GM23338 (cell line): ENCODE measurements around the gene VPS13A.

ENCODE experiments used
- CTCF ChIP-seq, 2 experiments: fragments of 200-600 bp in 1 of 2; sonication (generic) in 1 of 2; conservative IDR thresholded peaks; 2 replicates each; pipeline versions ENCODE4 v1.5.1 to v1.6.1; 2016 to 2017; ENCODE audit warnings: antibody characterized with exemption in 2 of 2, low read depth in 2 of 2, mild to moderate bottlenecking in 2 of 2, moderate library complexity in 1 of 2
- EZH2phosphoT487 ChIP-seq: fragments of 200-600 bp; sonication (generic); IDR thresholded peaks from one replicate; pipeline ENCODE4 v1.8.1; 2018; ENCODE audit warnings: antibody characterized with exemption; ENCODE audit not compliant: unreplicated experiment

- no peak for TF ChIP-seq CTCF (conservative IDR thresholded peaks at IDR 0.05; ENCODE audit: low read depth in 2 of 2)
- TF ChIP-seq EZH2phosphoT487: no peak
These were observed 79.9 kb downstream of the VPS13A start for GRCh38 chr9:77257275-77257674.
